ENCODE measurements around the gene AHCTF1. TPM values are rescaled to one million over a fixed set of nuclear protein-coding genes. Genes with fewer than 3 reads are reported as not detected.

The AHCTF1 gene
- total and polyA plus RNA-seq, 2 experiments from 2014 or later, result 21.7 to 49.8 TPM

DNA sequence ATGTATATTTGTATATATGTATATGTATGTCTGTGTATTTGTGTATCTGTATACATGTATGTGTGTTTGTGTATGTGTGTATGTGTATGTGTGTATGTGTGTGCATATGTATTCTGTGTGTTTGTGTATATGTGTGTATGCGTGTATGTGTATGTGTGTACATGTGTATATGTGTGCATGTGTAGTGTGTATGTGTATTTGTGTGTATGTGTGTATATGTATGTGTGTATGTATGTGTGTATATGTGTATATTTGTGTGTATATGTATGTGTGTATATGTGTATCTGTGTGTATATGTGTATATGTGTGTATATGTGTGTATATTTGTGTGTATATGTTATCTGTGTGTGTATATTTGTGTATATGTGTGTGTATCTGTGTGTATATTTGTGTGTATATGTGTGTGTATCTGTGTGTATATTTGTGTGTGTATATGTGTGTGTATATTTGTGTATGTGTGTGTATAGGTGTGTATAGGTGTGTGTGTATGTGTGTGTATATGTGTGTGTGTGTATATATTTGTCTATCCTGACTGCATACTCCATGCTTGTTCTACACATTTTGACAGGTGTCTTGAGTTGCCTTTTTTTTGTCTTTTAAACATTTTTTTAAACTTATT, 106.1 kb downstream of the AHCTF1 start:
- no peak overlapping the region for H3K4me3 ChIP-seq
- ATAC-seq (no peak), DNase-seq (ENCODE audit: low spot score) (no peak)
- peaks cover 4% of the 10 kb centered on the region for H3K27me3 Mint-ChIP-seq (ENCODE audit: insufficient read depth, low read depth, poor library complexity)
- no peak overlapping the region for H3K27ac ChIP-seq (ENCODE audit: low read depth)
- no peaks in the 10 kb centered on the region for H4K20me1 ChIP-seq (replicated peaks; ENCODE audit: insufficient read depth)
- no peak overlapping the region for H3K4me2 ChIP-seq
- H3K4me1 ChIP-seq (ENCODE audit: insufficient read depth), result no peaks in the 10 kb centered on the region
- no peaks in the 10 kb centered on the region for H3K9me2 ChIP-seq (ENCODE audit: insufficient read depth)
- no peaks in the 10 kb centered on the region for H3K4me1 Mint-ChIP-seq
- H3K9me3 Mint-ChIP-seq, result peaks cover 25% of the 10 kb centered on the region
- no peak overlapping the region for H3K4me3 Mint-ChIP-seq
- H3K36me3 Mint-ChIP-seq (ENCODE audit: low read depth), result peaks cover 12% of the 10 kb centered on the region; the same call in 2 of the 3 replicates
- H3F3A ChIP-seq (replicated peaks; ENCODE audit: low read depth), result no peaks in the 10 kb centered on the region
- peaks cover 13% of the 10 kb centered on the region for H3K36me3 ChIP-seq (ENCODE audit: insufficient read depth)
- TF ChIP-seq JUNB (IDR thresholded peaks at IDR 0.05; ENCODE audit: unreplicated experiment) (no peak), ZNF114 (CRISPR knock-in tag; IDR thresholded peaks at IDR 0.05) (no peak)
- TF ChIP-seq, protein P1, sequence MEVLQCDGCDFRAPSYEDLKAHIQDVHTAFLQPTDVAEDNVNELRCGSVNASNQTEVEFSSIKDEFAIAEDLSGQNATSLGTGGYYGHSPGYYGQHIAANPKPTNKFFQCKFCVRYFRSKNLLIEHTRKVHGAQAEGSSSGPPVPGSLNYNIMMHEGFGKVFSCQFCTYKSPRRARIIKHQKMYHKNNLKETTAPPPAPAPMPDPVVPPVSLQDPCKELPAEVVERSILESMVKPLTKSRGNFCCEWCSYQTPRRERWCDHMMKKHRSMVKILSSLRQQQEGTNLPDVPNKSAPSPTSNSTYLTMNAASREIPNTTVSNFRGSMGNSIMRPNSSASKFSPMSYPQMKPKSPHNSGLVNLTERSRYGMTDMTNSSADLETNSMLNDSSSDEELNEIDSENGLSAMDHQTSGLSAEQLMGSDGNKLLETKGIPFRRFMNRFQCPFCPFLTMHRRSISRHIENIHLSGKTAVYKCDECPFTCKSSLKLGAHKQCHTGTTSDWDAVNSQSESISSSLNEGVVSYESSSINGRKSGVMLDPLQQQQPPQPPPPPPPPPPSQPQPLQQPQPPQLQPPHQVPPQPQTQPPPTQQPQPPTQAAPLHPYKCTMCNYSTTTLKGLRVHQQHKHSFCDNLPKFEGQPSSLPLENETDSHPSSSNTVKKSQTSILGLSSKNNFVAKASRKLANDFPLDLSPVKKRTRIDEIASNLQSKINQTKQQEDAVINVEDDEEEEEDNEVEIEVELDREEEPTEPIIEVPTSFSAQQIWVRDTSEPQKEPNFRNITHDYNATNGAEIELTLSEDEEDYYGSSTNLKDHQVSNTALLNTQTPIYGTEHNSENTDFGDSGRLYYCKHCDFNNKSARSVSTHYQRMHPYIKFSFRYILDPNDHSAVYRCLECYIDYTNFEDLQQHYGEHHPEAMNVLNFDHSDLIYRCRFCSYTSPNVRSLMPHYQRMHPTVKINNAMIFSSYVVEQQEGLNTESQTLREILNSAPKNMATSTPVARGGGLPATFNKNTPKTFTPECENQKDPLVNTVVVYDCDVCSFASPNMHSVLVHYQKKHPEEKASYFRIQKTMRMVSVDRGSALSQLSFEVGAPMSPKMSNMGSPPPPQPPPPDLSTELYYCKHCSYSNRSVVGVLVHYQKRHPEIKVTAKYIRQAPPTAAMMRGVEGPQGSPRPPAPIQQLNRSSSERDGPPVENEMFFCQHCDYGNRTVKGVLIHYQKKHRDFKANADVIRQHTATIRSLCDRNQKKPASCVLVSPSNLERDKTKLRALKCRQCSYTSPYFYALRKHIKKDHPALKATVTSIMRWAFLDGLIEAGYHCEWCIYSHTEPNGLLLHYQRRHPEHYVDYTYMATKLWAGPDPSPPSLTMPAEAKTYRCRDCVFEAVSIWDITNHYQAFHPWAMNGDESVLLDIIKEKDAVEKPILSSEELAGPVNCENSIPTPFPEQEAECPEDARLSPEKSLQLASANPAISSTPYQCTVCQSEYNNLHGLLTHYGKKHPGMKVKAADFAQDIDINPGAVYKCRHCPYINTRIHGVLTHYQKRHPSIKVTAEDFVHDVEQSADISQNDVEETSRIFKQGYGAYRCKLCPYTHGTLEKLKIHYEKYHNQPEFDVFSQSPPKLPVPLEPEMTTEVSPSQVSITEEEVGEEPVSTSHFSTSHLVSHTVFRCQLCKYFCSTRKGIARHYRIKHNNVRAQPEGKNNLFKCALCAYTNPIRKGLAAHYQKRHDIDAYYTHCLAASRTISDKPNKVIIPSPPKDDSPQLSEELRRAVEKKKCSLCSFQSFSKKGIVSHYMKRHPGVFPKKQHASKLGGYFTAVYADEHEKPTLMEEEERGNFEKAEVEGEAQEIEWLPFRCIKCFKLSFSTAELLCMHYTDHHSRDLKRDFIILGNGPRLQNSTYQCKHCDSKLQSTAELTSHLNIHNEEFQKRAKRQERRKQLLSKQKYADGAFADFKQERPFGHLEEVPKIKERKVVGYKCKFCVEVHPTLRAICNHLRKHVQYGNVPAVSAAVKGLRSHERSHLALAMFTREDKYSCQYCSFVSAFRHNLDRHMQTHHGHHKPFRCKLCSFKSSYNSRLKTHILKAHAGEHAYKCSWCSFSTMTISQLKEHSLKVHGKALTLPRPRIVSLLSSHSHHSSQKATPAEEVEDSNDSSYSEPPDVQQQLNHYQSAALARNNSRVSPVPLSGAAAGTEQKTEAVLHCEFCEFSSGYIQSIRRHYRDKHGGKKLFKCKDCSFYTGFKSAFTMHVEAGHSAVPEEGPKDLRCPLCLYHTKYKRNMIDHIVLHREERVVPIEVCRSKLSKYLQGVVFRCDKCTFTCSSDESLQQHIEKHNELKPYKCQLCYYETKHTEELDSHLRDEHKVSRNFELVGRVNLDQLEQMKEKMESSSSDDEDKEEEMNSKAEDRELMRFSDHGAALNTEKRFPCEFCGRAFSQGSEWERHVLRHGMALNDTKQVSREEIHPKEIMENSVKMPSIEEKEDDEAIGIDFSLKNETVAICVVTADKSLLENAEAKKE (CRISPR knock-in tag; IDR thresholded peaks at IDR 0.05), result no peak
- H3K27ac Mint-ChIP-seq, result no peak overlapping the region
- no peaks in the 10 kb centered on the region for H3K79me2 ChIP-seq (replicated peaks; ENCODE audit: insufficient read depth)
- no peaks in the 10 kb centered on the region for H3K27me3 ChIP-seq (ENCODE audit: insufficient read depth)
- no peak overlapping the region for H2AFZ ChIP-seq

DNA sequence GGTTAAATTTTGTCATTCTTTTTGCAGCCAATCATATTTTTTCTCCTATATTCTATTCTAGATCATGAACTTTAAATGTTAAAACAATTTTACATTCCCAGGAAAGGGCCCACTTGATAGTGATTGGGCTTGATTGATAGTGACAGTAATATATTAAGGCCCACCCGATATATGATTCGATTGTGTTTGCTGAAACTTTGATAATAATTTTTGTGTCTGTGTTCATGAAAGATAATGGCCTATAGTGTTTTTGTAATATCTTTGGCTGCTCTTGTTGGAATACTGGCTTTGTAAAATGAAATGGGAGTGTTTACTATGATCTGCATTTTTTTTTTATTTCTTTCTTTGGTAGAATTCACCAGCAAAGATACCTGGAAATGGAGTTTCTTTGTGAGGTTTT, 107.2 kb downstream of the AHCTF1 start:
- Histone ChIP-seq H3K9me2 (ENCODE audit: insufficient read depth) (no peaks in the 10 kb centered on the region), H2AFZ (no peak overlapping the region), H3K79me2 (replicated peaks; ENCODE audit: insufficient read depth) (no peaks in the 10 kb centered on the region), H3K27me3 (ENCODE audit: insufficient read depth) (no peaks in the 10 kb centered on the region), H3K4me2 (no peak overlapping the region), H3F3A (replicated peaks; ENCODE audit: low read depth) (no peaks in the 10 kb centered on the region), H4K20me1 (replicated peaks; ENCODE audit: insufficient read depth) (no peaks in the 10 kb centered on the region), H3K27ac (ENCODE audit: low read depth) (no peak overlapping the region), H3K4me1 (ENCODE audit: insufficient read depth) (no peaks in the 10 kb centered on the region), H3K36me3 (ENCODE audit: insufficient read depth) (peaks cover 13% of the 10 kb centered on the region), H3K4me3 (no peak overlapping the region)
- H3K36me3 Mint-ChIP-seq (ENCODE audit: low read depth), result peaks cover 12% of the 10 kb centered on the region; the same call in 2 of the 3 replicates
- H3K4me3 Mint-ChIP-seq, result no peak overlapping the region
- H3K4me1 Mint-ChIP-seq, result no peaks in the 10 kb centered on the region
- DNase-seq (ENCODE audit: low spot score), result no peak
- ATAC-seq, result no peak
- peaks cover 4% of the 10 kb centered on the region for H3K27me3 Mint-ChIP-seq (ENCODE audit: insufficient read depth, low read depth, poor library complexity)
- H3K9me3 Mint-ChIP-seq, result peaks cover 18% of the 10 kb centered on the region
- H3K27ac Mint-ChIP-seq, result no peak overlapping the region
- TF ChIP-seq CREB1 (CRISPR knock-in tag; IDR thresholded peaks at IDR 0.05; ENCODE audit: low read depth) (no peak), EZH2 (IDR thresholded peaks at IDR 0.05; ENCODE audit: low read depth, unreplicated experiment) (no peak), EZH2phosphoT487 (IDR thresholded peaks at IDR 0.05; ENCODE audit: unreplicated experiment) (no peak)
- TF ChIP-seq, protein P2, sequence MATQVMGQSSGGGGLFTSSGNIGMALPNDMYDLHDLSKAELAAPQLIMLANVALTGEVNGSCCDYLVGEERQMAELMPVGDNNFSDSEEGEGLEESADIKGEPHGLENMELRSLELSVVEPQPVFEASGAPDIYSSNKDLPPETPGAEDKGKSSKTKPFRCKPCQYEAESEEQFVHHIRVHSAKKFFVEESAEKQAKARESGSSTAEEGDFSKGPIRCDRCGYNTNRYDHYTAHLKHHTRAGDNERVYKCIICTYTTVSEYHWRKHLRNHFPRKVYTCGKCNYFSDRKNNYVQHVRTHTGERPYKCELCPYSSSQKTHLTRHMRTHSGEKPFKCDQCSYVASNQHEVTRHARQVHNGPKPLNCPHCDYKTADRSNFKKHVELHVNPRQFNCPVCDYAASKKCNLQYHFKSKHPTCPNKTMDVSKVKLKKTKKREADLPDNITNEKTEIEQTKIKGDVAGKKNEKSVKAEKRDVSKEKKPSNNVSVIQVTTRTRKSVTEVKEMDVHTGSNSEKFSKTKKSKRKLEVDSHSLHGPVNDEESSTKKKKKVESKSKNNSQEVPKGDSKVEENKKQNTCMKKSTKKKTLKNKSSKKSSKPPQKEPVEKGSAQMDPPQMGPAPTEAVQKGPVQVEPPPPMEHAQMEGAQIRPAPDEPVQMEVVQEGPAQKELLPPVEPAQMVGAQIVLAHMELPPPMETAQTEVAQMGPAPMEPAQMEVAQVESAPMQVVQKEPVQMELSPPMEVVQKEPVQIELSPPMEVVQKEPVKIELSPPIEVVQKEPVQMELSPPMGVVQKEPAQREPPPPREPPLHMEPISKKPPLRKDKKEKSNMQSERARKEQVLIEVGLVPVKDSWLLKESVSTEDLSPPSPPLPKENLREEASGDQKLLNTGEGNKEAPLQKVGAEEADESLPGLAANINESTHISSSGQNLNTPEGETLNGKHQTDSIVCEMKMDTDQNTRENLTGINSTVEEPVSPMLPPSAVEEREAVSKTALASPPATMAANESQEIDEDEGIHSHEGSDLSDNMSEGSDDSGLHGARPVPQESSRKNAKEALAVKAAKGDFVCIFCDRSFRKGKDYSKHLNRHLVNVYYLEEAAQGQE (IDR thresholded peaks at IDR 0.05; ENCODE audit: unreplicated experiment), result no peak

Data from GM23338 (cell line).